CD4-positive, alpha-beta T cell treated with Interleukin-17A for 1 hour (primary cell): ENCODE data around the gene KIF1B.
"Not testable (repeated sequence)": the region's sequence is repeated elsewhere in the genome, so short reads cannot be mapped to it uniquely, and the experiment has no call there.

ENCODE experiments used
- DNase-seq: peaks from one replicate; pipeline ENCODE4 v3.0.0-alpha.2; 2020

Gene KIF1B

DNA sequence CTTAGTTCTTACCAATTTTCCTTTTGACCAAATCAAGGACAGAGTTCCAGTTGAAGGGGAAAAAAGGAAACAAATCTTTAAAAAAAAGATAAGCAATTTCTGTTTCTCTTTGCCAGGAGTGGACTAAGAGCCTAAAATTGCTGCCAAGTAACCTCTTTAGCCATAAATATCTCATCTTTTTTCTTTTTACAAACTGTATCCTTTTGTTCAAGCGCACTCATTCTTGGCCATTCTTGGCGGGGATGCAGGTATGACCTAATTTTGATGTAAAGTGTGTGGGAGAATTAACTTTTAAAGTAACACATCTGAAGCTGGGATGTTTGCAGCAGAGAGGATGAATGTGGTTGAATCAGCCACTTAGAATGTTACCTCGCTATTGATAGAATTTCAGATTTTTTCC lies 13.4 kb upstream of the KIF1B start:
- no peak for DNase-seq

DNA sequence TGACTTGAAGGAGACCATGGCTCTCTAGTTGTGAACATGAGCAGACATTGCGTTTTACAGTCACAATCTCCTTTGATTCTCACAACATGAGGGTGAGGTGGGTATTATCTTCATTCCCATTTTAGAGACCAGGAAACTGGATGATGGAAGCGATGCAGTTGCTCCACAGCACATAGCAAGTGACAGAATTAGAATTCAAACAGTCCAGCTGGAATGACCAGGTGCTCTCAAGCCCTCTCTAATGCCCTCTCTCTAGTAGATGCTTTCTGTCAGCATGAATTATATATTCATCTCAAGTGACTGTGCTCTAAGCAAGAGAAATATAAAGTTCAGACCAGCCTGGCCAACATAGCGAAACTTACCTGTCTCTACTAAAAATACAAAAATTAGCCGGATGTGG lies 9.8 kb upstream of the KIF1B start:
- DNase-seq: no peak

DNA sequence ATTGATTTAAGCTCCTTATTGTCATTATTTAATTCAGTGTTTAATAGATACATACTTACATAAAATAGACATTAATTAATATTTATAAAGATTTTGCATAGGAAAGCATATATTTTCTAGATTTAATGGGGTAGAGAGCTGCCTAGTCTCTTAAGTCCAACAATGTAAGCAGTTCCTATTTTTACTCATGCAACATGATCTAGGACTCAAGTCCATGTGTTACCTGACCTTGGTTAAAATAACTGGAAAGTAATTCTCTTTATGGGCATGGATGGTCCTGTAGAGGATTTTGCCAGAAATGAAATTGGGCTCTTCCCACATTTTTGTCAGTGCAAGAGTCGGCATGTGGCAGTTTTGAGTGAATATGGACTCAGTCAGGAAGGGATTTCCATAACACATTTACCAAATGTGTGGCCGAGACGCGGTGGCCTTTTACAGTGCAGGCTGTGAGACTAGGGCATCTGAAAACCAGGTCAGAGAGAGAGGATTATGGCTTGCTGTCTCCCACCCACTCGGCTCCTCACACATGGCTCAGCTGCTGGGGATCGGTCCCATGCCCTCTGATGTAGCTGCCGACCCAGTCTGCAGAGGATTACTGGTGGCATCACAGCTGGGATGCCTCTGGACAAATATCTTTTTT lies 6.2 kb upstream of the KIF1B start:
- DNase-seq: no peak

DNA sequence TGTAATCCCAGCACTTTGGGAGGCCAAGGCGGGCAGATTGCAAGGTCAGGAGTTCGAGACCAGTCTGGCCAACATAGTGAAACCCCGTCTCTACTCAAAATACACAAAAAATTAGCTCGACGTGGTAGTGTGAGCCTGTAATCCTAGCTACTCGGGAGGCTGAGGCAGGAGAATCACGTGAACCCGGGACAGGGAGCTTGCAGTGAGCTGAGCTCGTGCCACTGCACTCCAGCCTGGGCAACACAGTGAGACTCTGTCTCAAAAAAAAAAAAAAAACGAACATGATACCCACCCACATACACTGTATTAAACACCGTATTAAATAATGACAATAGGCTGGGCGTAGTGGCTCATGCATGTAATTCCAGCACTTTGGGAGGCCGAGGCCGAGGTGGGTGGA lies 5.2 kb upstream of the KIF1B start:
- not testable (repeated sequence) for DNase-seq

DNA sequence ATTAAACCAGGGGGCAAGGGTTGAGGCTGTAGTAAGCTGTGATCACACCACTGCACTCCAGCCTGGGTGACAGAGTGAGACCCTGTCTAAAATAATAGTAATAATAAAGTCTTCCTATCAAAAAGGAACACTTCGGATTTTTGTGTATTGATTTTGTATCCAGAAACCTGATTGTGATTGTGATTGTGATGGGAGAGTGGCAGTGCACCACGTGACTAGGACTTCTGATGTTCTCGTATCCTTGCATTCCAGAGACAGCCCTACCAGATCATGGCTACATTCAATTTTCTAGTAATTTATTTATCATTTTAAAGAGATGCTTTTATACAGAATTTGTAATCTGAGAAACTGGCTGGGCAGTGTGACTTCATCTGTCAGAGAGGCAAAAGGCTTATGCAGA lies 2.6 kb upstream of the KIF1B start:
- DNase-seq: no peak

DNA sequence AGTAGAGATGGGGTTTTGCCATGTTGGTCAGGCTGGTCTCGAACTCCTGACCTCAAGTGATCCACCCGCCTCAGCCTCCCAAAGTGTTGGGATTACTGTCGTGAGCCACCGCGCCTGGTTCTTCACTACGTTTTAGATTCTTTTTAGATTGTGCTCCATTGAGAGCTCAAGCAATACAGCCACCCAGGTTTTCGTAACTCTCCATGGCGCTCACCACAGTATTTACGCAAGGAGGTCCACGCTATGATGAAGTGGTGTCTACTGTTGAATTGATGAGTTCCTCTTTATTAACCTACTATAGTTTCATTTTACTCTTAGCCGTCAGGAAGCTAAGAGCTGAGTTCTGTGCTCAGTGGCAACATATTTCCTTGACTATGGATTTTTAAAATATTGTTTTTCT lies 1.8 kb upstream of the KIF1B start:
- no peak for DNase-seq

DNA sequence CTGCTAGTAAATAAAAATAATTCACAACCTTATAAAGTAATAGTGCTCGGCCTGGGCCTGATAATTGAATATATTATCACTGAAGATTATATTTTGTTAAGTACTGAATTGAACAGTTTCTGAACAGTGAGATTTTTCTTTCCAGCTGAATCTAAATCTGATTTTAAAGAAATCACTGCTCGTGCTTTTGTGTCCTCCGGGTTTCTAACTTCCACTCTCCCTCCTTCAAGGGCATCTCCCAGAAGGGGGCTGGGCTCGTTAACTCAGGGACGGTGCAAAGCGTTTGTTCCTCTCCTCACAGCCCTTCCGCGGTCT lies 823 bp upstream of the KIF1B start:
- DNase-seq: no peak

DNA sequence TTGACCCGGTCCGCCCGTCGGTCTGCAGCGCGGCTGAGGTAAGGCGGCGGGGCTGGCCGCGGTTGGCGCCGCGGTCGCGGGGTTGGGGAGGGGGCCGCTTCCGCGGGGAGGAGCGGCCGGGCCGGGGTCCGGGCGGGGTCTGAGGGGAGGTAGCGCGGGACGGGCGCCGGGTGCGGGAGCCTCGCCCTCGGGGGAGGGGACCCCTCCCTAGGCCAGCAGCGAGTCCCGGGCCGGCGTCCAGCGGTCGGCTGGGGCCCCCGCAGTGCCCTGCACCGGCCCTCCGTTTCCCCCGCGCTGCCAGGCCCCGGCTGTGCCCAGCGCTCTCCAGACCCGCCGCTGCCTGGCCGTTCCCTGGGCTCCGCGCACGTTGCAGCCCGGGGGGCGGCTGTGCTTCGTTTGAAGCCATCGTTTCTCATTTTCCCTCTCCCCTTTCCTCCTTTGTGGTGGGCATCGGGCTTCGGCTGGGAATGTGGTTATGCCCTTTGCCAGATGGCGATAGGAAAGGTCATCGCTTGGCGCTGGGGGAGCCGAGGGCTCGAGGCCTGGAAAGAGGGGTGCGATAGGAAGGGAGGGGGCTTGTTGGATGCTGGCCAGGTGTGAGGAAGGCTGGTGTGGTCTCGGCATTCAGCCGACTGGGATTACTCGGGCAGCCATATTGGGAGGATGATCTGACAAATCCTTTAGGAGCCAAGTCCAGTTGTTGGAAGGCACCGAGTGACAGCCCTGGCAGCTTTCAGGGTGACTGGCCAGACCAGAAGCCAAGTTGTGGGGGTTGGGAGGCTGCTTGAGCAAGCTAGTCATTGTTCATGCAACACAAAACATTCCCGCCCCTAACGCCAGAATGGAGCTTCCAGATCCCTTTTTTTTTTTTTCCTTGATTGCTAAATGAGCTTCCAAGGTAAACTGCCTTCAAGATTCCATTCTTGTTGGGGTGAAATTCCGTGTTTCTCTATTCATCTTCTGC lies 753 bp downstream of the KIF1B start:
- DNase-seq: no peak

DNA sequence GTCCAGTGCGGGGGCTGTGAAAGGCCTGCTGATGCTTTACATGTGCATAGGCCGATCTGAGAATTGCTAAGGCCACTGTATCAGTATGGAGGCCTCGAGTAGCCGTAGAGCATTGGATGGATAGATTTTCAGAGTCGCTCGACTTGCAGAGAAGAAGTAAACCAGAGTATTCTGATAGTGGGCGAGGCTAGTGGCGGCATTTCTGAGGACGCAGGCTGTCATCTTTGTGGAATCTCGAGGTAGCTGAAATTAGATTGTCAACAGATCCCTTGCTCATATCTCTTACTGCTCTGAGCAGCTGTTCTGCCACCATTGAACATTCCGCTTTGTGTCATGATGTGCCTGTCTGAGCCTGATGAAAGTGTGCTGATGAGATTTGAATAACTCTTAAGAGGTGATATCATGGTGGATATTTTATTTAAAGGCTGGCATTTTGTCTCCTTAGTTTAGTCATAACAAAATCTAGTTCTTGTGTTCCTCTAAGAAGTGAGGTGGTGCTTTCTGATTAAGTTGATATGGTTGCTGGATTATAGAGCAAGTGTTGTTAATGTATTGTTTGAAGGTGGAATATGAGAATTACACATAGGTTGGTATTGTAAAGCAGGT lies 1.5 kb downstream of the KIF1B start:
- DNase-seq: no peak

DNA sequence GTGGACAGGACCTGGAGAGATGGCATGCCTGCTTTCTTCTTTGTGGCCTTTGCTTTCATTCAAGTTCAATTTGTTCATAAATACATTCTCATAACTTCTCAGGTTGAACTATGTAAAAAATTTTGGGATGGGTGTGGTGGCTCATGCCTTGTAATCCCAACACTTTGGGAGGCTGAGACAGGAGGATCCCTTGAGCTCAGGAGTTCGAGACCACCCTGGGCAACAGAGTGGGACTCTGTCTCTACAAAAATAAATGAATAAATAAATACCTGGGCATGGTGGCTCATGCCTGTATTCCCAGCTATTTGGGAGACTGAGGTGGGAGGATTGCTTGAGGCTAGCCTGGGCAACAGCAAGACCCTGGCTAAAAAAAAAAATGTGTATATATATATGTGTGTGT lies 2.1 kb downstream of the KIF1B start:
- no peak for DNase-seq

DNA sequence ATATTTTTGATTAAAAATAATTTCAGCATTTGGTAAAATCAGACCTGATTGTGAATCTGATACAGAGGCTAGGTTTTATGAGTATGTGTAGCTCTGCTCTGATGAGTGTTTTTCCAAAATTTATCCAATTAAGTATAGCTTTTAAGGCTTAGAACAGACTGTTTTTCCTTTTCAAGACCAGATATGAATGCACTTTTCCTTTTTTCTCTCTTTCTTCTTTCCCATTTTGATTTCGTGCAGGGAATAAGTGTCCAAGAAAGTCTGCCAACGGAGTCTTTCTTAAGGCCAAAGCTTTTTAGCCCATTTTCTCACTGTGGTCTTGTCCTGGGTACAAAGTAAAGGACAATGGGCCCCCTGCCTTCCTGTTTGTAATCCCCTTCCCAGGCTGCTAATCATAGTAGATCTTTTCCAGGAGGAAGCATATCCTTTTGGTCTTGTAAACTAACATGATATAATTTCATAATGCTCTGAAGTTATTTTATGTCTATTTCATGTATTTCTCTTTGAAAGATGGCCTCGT lies 2.9 kb downstream of the KIF1B start:
- DNase-seq: no peak

DNA sequence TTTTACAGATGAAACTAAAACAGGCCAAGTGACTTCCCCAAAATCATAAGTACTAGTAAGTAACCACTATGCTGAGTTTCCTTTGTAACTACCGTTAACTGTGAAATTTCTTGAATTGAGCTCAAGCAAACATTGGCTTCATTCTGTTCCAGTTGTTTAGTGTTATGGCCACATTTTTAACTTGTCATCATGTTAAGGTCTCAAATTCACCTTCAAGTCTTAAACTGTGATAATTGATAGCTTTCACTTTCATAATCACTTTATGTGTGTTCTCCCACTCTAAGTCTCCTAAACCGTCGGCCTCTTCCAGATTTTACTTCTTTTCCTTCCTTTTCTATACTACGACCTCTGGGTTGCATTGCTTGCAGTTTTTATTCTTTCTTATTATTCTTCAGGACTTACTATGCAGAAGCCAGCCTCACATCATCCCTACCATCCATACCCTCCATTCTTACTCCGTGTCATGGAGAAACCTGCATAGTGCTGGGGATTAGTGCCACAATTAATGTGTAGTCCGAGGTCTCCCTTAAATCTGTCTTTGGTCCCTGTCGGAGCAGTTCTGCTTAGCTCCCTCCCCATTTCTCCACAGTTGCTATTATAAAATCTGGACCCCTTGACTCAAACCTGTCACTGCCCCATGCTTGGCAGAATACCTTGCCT lies 5.8 kb downstream of the KIF1B start:
- no peak for DNase-seq

DNA sequence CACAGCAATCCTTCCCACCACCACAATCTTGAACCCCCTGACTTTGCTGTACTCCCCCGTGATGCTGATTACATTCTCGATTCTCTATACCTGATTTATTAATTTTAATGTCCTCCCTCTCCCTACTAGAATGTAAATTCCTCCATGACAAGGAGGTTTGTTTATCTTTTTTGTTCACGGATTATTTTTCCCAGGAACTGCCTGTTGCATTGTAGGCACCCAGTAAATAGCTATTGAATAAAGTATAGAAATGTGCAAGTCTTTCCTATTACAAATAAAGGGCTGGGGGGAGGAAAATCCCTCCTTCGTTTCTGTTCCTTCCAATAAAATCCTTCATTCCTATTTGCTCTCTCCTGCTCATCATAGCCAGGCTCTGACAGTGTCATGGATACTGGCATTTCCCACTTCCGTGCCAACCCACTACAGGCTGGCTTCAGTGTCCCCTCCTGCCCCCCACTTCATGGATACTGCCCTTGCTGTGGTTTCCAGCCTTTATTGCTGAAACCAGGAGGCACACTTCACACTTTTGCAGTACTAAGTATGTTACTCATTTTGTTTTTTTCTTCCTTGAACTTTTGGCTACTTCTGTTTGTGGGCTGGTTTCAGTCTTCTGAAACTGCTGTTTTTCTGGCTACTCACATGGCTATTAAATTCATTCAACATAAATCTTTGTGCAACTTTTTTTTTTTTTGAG lies 7.5 kb downstream of the KIF1B start:
- DNase-seq: no peak

DNA sequence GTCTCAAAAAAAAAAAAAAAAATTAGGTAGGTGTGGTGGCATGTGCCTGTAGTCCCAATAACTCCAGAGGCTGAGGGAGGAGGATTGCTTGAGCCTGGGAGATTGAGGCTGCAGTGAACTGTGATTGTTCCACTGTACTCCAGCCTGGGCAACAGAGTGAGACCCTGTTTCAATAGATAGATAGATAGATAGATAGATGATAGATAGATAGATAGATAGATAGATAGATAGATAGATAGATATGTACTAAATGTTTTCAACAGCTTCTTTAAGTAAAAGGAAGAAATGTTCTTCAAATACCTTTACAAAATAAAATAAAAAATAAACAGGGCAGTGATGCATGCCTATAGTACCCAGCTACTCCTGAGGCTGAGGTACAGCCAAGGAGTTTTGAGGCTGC lies 9.8 kb downstream of the KIF1B start:
- DNase-seq: no peak

DNA sequence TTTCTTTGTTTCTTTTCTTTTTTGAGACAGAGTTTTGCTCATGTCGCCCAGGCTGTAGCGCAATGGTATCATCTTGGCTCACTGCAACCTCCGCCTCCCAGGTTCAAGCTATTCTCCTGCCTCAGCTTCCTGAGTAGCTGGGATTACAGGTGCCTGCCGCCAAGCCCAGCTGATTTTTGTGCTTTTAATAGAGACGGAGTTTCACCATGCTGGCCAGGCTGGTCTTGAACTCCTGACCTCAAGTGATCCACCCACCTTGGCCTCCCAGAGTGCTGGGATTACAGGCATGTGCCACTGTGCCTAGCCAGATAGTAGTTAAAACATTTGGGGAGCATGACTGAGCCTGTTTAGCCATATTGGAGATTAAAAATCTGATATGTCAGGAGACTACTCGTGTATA lies 10.3 kb downstream of the KIF1B start:
- not testable (repeated sequence) for DNase-seq

DNA sequence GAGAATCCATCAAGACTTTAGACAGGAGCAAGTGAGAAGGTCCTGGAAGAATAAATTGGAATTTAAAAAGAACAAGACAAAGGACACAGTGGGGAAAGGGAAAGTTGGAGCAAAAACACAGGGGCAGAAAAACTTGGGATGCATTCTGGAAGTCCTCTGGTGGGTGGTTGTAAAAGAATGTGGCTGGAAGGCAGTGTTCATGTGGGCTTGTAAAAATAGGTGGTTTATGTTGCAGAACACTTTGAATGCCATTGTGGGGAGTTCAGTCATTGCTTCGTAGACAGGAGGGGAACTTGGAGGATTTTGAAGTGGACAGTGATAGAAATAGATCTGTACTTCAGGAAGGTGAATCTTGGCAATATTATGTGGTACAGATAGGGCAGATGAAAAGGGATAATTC lies 15.2 kb downstream of the KIF1B start:
- no peak for DNase-seq

DNA sequence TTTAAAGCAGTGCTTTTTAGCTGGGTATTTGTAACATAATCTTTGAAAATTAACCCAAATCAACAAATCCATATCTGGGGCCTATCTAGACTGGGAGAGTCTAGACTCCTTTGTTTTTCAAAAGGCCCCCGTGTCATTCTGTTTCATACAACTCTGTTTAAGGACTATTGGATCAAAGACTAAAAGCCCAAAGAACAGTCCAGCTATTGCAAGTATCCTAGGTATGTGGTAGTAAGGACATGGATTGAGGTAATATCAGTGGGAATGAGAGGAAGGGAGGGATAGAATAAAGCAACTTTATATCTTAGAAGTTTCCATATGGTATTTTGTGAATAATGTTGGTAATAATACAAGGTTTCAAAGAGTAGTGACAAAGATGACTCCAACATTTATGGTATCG lies 18.2 kb downstream of the KIF1B start:
- DNase-seq: no peak

DNA sequence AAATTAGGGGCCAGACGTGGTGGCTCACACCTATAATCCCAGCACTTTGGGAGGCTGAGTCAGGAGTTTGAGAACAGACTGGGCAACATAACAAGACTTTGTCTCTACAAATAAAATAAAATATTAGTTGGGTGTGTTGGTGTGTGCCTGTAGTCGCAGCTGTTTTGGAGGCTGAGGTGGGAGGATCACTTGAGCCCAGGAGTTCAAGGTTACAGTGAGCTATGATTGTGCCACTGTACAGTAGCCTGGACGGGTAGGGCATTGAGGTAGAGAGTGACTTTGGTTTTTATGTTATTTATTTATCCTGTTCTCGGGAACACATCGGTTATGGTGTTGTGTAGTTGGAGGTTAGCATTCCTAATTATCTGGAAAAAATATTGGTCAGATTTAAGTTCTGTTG lies 19.5 kb downstream of the KIF1B start:
- DNase-seq: no peak

DNA sequence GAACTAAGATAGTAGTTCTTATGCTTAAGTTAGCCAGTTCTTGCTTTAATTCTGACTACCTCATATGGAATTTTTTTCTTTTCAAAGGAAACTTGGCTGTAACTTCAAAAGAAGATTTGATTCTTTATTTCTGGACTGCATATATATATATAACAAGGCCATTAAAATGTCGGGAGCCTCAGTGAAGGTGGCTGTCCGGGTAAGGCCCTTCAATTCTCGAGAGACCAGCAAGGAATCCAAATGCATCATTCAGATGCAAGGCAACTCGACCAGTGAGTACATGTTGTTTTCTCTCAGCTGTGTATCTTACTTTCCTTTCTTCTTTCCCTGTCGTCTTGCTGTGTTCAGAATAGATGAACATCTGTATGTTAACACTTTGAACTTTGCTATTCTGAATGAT lies 21.8 kb downstream of the KIF1B start:
- no peak for DNase-seq

DNA sequence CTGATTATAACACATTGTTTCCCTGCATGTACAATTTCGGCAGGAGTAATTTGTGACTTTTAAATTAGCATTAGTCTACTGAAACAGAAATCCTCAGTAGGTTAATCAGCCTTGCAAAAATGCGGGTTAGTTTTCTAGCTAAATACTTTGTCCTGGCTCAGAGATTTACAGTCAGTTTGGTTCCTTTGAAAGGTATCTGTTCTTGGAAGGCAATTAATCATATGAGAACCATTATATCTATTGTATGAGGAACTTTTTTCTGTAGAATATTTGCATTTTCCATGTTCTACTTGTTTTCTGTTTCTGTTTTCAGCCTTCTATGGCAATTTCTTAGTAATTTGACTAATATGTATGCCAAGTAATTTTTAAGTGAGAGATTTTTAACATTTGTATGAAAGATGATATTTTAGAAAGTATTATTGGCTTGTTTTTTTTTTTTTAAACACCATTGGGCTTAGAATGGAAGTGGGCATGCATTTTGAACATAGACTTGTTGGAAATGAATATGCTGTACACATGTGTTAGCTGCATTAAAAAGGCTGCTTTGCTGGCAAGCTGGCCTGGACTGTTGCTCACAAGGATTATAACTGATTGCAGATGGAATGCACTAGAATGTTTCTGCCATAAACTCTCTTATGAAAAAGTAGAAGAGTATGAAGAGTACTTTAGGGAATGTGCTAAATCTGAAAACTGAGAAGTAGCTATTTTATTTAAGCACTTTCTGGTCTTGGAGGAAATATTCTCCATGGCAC lies 26.2 kb downstream of the KIF1B start:
- DNase-seq: no peak

DNA sequence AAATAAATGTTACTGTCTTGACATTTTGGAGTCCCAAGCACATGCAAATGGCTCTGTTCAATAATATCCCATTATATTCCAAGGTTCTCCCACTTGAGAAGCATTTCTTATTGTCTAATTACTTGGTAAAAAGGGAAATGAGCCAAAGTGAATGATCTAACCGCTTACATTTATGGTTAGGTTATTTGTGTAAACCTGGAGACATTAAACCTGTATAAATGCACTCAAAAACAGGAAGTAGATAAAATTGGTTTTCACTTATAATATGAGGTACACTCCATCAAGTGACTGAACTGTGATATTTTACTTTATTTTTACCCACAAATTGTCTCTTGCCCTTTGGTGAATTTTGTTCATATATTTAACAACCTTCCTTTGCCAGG lies 26.8 kb downstream of the KIF1B start:
- no peak for DNase-seq

DNA sequence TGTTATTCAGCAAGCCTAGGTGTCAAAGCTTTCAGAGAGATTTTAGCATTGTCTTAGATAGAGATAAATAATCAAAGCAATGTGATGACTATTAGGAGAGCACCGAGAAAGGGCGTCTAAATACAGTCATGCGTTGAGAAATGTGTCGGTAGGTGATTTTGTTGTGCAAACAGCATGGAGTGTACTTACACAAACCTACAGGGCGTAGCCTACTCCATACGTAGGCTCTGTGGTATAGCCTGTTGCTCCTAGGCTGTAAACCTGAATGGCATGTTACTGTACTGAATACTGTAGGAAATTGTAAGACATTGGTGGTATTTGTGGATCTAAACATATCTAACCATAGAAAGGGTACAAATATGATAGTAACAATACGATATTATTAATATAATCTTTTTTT lies 31.8 kb downstream of the KIF1B start:
- no peak for DNase-seq
